Kidney glomerular epithelial cell (primary cell): ENCODE measurements around the gene PTPN20.

Experiments used
- DNase-seq: peaks from one replicate; lab custom pipeline; 2025; lab: John Stamatoyannopoulos, UW

PTPN20 gene

GRCh38 chr10:47034441-47035051 lies 123.3 kb downstream of the PTPN20 start:
- no peak for DNase-seq

- DNase-seq: no peak
Observed at GRCh38 chr10:47035171-47035818, 124.1 kb downstream of the PTPN20 start.

GRCh38 chr10:47035819-47036337 lies 124.7 kb downstream of the PTPN20 start:
- DNase-seq: no peak

- no peak for DNase-seq
Observed at GRCh38 chr10:47036771-47037170, 125.5 kb downstream of the PTPN20 start.

- DNase-seq: no peak
Observed at GRCh38 chr10:47037654-47038425, 126.6 kb downstream of the PTPN20 start.

- no peak for DNase-seq
Observed at GRCh38 chr10:47038881-47039561, 127.8 kb downstream of the PTPN20 start.

- DNase-seq: no peak
Observed at GRCh38 chr10:47039562-47039913, 128.3 kb downstream of the PTPN20 start.

- no peak for DNase-seq
Observed at GRCh38 chr10:47040041-47040491, 128.8 kb downstream of the PTPN20 start.

GRCh38 chr10:47040681-47041080 lies 129.5 kb downstream of the PTPN20 start:
- DNase-seq: no peak

- no peak for DNase-seq
Observed at GRCh38 chr10:47041396-47042198, 130.4 kb downstream of the PTPN20 start.

GRCh38 chr10:47042199-47042473 lies 130.9 kb downstream of the PTPN20 start:
- no peak for DNase-seq

- DNase-seq: no peak
Observed at GRCh38 chr10:47042780-47043750, 131.8 kb downstream of the PTPN20 start.

- no peak for DNase-seq
Observed at GRCh38 chr10:47043928-47044538, 132.8 kb downstream of the PTPN20 start.

- no peak for DNase-seq
Observed at GRCh38 chr10:47044741-47045140, 133.5 kb downstream of the PTPN20 start.

- DNase-seq: no peak
Observed at GRCh38 chr10:47045331-47045861, 134.2 kb downstream of the PTPN20 start.

- DNase-seq: no peak
Observed at GRCh38 chr10:47046321-47047126, 135.3 kb downstream of the PTPN20 start.

GRCh38 chr10:47047127-47047504 lies 135.9 kb downstream of the PTPN20 start:
- no peak for DNase-seq

- DNase-seq: peak; percentile 11
Observed at GRCh38 chr10:47047577-47048525, 136.6 kb downstream of the PTPN20 start.
